Esophagus muscularis mucosa (tissue), 4 donors: ENCODE measurements around the gene FOXK1. TPM values are rescaled to one million over a fixed set of nuclear protein-coding genes. Genes with fewer than 3 reads are reported as not detected.

Source experiments
- DNase-seq: peaks from one replicate; pipeline ENCODE4 v3.0.0-alpha.2; 2017; ENCODE audit errors: extremely low spot score
- H3K27ac ChIP-seq, 4 donors: fragments of 200-600 bp; sonication (generic); replicated peaks in 1 of 4; 1 replicate in 3 of 4; 2 replicates in 1 of 4; pipeline ENCODE4 v1.5.1; 2016 to 2019; ENCODE audit warnings: mild to moderate bottlenecking in 1 of 4
- H3K27me3 ChIP-seq, 4 donors: fragments of 200-600 bp; sonication (generic); one replicate each; pipeline versions ENCODE4 v1.5.1 to v1.6.0; 2016 to 2019
- H3K36me3 ChIP-seq, 4 donors: fragments of 200-600 bp; sonication (generic); one replicate each; pipeline ENCODE4 v1.5.1; 2016 to 2019
- H3K4me1 ChIP-seq, 4 donors: fragments of 200-600 bp; sonication (generic); one replicate each; pipeline ENCODE4 v1.5.1; 2016 to 2019
- H3K4me3 ChIP-seq, 4 donors: fragments of 200-600 bp; sonication (generic); 1 replicate in 2 of 4; 2 replicates in 2 of 4; pipeline ENCODE4 v1.5.1; 2016 to 2019; ENCODE audit warnings: mild to moderate bottlenecking in 4 of 4, moderate library complexity in 1 of 4
- H3K9me3 ChIP-seq, 4 donors: fragments of 200-600 bp; sonication (generic); 1 replicate in 3 of 4; 2 replicates in 1 of 4; pipeline ENCODE4 v1.5.1; 2016 to 2019
- EP300 ChIP-seq: sonication (generic); formaldehyde crosslinking; IDR thresholded peaks from one replicate; pipeline ENCODE4 v1.6.1; 2017; ENCODE audit warnings: antibody characterized with exemption
- POLR2A ChIP-seq: fragments of 450-650 bp; IDR thresholded peaks from one replicate; pipeline ENCODE4 v1.6.1; 2017; ENCODE audit warnings: antibody characterized with exemption, moderate library complexity, mild to moderate bottlenecking, low read depth
- POLR2AphosphoS5 ChIP-seq, 2 donors: sonication (generic); formaldehyde crosslinking; IDR thresholded peaks; one replicate each; pipeline ENCODE4 v1.6.1; 2017; ENCODE audit warnings: antibody characterized with exemption in 2 of 2
- WGBS: methylation state at CpG from one replicate; pipeline ENCODE4 v1.1.5; 2018; 5-methylcytosine and 5-hydroxymethylcytosine counted together
- intact Hi-C: fragments of 100-400 bp; cut with DNase I; formaldehyde crosslinking; loops from one replicate; pipeline ENCODE4 v1.15.1; 2023
- total RNA-seq, 4 donors: library from RNA; depleted of rRNA; stranded (reverse); fragments of >200 nt; gene quantifications; one replicate each; pipeline versions ENCODE4 v1.1.0 to v1.2.1, GENCODE V29; 2016
- TF ChIP-seq, protein P1 (sequence below), 3 experiments: fragments of 200-600 bp in 2 of 3; fragments of 450-650 bp in 1 of 3; sonication (generic) in 2 of 3; IDR thresholded peaks; one replicate each; pipeline ENCODE4 v1.5.1; 2017 to 2019; ENCODE audit warnings: antibody characterized with exemption in 3 of 3, mild to moderate bottlenecking in 2 of 3, moderate library complexity in 1 of 3

The FOXK1 gene
- total RNA-seq, 4 donors from 2014 or later = 23.4 to 46.1 (median 36.3) TPM

DNA sequence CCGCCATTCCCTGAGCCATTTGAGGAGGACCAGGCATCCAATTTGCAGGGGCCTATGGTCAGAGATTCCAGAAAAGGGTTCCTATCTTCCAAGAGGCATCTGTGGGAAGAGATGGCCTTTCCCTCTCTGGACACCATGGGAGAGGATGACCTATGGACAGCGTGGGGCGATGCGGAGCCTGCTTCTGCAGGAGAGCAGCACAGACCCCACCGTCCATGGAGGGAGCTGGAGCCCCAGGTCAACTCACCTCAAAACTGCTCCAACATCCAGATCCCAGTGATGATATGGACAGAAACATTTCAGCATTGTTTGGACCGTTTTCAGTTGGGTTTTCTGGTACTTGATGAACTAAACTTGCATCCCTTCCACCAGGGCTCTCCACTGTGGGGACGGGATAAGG, 34.0 kb upstream of the FOXK1 start:
- Histone ChIP-seq H3K9me3 (no peaks in the 10 kb centered on the region), H3K4me3 (no peak overlapping the region), H3K27me3 (no peaks in the 10 kb centered on the region), H3K4me1 (peaks cover 7 to 11% (median 11%) of the 10 kb centered on the region in 4 donors), H3K36me3 (no peaks in the 10 kb centered on the region), H3K27ac (no peak overlapping the region)
- intact Hi-C loops = no loop called here
- WGBS = 86% methylated on average over 6 of the region's 7 CpGs
- no peak for DNase-seq
- TF ChIP-seq POLR2A (no peak), POLR2AphosphoS5 (IDR thresholded peaks at IDR 0.05) (no peak)

DNA sequence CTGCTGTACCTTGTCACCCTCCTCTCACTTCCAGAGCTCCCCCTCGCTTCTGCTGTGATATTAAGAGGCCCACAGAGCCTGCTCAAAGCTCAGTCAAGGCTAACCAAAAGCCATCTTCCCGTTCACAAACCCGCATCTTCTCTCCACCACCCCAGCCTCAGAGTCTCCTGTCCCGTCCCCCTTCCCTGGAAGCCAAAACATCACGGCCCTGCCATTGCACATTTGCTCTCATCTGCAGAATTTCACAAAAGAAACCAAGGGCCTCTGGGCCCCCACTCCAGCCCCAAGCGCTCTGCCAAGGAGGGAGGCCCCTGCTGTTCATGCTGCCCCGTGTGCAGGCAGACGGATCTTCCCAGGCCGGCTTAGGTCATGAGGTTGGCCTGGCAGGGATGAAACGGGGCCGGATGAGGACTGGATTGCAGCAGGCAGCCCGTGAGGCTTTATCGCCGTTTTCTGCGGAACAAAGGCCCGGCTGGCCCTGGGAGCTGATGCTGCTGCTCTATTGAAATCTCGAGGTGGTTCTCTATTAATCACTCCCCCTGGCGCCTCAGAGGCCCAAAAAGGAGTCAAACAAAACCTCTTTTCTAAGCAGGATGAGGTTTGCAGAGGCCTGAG, 31.6 kb upstream of the FOXK1 start:
- H3K27me3 ChIP-seq = no peaks in the 10 kb centered on the region
- no peaks in the 10 kb centered on the region for H3K36me3 ChIP-seq
- no peak for TF ChIP-seq POLR2A
- TF ChIP-seq EP300 = no peak
- TF ChIP-seq, protein P1, sequence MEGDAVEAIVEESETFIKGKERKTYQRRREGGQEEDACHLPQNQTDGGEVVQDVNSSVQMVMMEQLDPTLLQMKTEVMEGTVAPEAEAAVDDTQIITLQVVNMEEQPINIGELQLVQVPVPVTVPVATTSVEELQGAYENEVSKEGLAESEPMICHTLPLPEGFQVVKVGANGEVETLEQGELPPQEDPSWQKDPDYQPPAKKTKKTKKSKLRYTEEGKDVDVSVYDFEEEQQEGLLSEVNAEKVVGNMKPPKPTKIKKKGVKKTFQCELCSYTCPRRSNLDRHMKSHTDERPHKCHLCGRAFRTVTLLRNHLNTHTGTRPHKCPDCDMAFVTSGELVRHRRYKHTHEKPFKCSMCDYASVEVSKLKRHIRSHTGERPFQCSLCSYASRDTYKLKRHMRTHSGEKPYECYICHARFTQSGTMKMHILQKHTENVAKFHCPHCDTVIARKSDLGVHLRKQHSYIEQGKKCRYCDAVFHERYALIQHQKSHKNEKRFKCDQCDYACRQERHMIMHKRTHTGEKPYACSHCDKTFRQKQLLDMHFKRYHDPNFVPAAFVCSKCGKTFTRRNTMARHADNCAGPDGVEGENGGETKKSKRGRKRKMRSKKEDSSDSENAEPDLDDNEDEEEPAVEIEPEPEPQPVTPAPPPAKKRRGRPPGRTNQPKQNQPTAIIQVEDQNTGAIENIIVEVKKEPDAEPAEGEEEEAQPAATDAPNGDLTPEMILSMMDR (IDR thresholded peaks at IDR 0.05) = no peak
- no peak for TF ChIP-seq POLR2AphosphoS5 (IDR thresholded peaks at IDR 0.05)
- peak overlapping the region; percentile 33 to 68 (median 61) for H3K27ac ChIP-seq
- H3K4me1 ChIP-seq = peaks cover 7 to 11% (median 11%) of the 10 kb centered on the region in 4 donors
- 59% methylated on average over 9 of the region's 18 CpGs for WGBS
- DNase-seq = no peak
- no peak overlapping the region for H3K4me3 ChIP-seq
- no peaks in the 10 kb centered on the region for H3K9me3 ChIP-seq
- intact Hi-C loops = no loop called here

DNA sequence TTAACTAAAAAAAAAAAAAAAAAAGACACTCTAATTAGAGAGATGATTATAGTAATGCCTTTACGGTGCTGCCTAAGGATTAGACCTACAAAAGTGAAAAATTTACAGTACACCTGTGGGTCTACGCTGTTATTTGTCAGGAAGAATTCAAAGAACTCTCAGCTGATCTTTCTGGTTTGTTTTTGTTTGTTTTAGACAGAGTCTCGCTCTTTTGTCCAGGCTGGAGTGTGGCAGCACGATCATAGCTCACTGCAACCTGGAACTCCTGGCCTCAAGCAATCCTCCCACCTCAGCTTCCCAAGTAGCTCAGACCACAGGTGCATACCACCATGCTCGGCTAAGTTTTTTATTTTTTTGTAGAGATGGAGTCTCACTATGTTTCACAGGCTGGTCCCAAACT, 28.3 kb upstream of the FOXK1 start:
- Histone ChIP-seq H3K36me3 (no peaks in the 10 kb centered on the region), H3K9me3 (no peaks in the 10 kb centered on the region), H3K27me3 (no peaks in the 10 kb centered on the region), H3K27ac (no peak overlapping the region), H3K4me3 (no peak overlapping the region), H3K4me1 (peaks cover 7 to 11% (median 11%) of the 10 kb centered on the region in 4 donors)
- intact Hi-C loops = no loop called here
- WGBS = 94% methylated on average over 5 of the region's 5 CpGs
- TF ChIP-seq, protein P1 (IDR thresholded peaks at IDR 0.05) = no peak
- no peak for TF ChIP-seq POLR2A
- no peak for TF ChIP-seq EP300
- no peak for TF ChIP-seq POLR2AphosphoS5 (IDR thresholded peaks at IDR 0.05)
- no peak for DNase-seq

DNA sequence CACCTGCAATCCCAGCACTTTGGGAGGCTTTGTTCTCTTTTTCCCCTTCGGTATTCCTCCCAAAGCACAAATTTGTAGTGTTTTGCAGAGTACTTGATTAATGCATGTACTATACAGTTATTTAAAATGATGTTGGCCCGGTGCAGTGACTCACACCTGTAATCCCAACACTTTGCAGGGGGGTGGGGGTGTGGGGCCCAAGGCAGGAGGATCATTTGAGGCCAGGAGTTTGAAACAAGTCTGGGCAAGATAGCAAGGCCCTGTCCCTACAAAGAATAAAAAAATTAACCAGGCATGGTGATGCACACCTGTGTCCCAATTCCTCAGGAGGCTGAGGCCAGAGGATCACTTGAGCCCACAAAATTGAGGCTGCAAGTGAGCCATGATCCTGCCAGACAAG, 26.8 kb upstream of the FOXK1 start:
- Histone ChIP-seq H3K27me3 (no peaks in the 10 kb centered on the region), H3K36me3 (no peaks in the 10 kb centered on the region), H3K9me3 (peaks cover 0 to 9% (median 2%) of the 10 kb centered on the region in 4 donors), H3K4me3 (no peak overlapping the region), H3K4me1 (peaks cover 7 to 11% (median 9%) of the 10 kb centered on the region in 4 donors), H3K27ac (no peak overlapping the region)
- 87% methylated on average over 2 of the region's 2 CpGs for WGBS
- TF ChIP-seq POLR2AphosphoS5 (IDR thresholded peaks at IDR 0.05) (no peak), EP300 (no peak), POLR2A (no peak)
- TF ChIP-seq, protein P1 (IDR thresholded peaks at IDR 0.05) = no peak
- no peak for DNase-seq
- intact Hi-C loops = no loop called here

DNA sequence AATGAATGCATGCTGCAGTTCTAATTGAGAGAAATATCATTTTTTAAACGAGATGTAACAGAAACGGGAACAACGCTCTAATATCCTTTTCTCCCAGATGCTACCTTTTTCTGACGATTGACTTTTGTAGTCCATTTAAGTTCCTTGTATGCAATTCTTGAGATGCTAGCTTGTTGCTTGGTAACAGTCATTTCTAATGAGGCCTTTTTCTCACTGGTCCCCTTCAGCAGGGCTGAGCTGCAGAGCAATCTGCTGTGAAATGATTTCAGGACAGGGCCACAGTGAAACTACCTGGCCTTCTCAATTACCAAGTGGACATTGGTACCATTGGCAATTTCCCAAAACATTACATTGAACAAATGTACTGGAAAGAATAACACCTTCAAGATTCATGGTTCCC, 26.2 kb upstream of the FOXK1 start:
- no peak for DNase-seq
- H3K27ac ChIP-seq = no peak overlapping the region
- TF ChIP-seq, protein P1 (IDR thresholded peaks at IDR 0.05) = no peak
- TF ChIP-seq POLR2A (no peak), POLR2AphosphoS5 (IDR thresholded peaks at IDR 0.05) (no peak), EP300 (no peak)
- no peak overlapping the region for H3K4me3 ChIP-seq
- H3K27me3 ChIP-seq = no peaks in the 10 kb centered on the region
- 89% methylated on average over 4 of the region's 4 CpGs for WGBS
- peaks cover 2 to 5% (median 3%) of the 10 kb centered on the region in 4 donors for H3K4me1 ChIP-seq
- no peaks in the 10 kb centered on the region for H3K36me3 ChIP-seq
- peaks cover 0 to 10% (median 2%) of the 10 kb centered on the region in 4 donors for H3K9me3 ChIP-seq
- intact Hi-C loops = no loop called here
